NCI-H2081 treated with DMSO at 0.1 percent for 48 hours (cell line): ENCODE measurements around the gene PTPN21.
"Not testable (repeated sequence)": the region's sequence is repeated elsewhere in the genome, so short reads cannot be mapped to it uniquely, and the experiment has no call there.

ENCODE experiments used
- DNase-seq: peaks from one replicate; lab custom pipeline; 2025; lab: John Stamatoyannopoulos, UW

Gene PTPN21

GRCh38 chr14:88551980-88552431 lies 2.8 kb downstream of the PTPN21 start:
- no peak for DNase-seq

DNA sequence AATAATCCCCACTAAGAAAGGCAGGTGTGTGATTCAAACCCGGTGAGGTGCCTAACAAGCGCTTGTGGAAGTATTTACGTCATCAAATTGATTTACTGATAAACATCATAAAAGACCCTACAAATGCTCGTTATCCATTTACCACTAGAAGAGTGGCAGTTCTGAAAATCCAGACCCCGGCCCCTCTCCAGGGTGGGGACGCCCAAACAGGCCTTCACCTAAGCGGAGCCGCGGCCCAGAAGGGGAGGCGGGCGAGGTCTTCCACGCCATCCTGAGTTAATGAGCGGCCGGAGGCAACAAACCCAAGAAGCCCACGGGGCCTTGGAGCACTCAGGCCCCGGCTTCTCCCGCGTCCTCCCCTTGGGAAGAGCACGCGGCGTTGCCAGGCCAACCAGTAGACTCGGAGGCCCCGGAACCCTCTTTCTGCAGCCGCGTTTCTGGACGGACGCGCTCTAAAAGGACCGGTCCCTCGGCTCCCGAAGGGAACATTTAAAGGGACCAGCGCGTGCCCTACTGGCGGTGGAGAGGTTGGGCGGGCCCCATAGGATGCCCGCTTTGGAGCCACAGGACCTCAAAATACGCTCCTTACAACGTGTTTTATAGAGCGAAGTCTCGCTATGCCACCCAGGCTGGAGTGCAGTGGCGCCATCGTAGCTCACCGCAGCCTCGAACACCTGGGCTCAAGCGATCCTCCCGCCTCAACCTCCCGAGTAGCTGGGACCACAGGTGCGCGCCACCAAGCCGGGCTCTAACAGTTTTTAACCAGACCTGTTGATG lies 3.5 kb downstream of the PTPN21 start:
- DNase-seq = peak; percentile 57

DNA sequence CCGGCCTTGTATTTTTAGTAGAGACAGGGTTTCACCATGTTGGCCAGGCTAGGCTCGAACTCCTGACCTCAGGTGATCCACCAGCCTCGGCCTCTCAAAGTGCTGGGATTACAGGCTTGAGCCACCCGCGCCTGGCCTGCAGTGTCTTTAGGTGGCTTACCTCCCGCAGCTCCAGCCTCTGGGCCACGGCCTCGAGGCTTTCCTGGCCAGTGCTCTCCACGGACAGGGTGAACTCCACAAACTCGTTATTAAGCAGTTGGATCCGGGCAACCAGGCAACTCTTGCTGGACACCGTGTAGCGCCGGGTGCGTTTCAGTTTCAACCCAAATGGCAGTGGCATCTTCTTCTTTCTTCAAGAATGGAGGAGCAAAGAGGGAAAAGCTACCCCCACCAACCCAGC lies 4.7 kb downstream of the PTPN21 start:
- DNase-seq = no peak

DNA sequence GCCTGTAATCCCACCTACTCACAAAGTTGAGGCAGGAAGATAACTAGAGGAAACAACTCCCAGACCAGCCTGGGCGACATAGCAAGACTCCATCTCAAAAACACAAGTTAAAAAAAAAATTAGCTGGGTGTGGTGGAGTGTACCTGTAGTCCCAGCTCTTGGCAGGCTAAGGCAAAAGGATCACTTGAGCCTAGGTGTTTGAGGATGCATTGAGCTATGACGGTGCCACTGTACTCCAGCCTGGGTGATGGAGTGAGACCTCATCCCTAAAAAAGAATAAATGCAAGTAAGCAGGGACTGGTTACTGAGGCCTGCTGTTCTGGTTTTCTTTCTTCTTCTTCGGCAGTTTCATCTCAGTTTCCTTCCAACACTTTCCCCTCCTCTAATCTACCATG lies 7.4 kb downstream of the PTPN21 start:
- DNase-seq = no peak

DNA sequence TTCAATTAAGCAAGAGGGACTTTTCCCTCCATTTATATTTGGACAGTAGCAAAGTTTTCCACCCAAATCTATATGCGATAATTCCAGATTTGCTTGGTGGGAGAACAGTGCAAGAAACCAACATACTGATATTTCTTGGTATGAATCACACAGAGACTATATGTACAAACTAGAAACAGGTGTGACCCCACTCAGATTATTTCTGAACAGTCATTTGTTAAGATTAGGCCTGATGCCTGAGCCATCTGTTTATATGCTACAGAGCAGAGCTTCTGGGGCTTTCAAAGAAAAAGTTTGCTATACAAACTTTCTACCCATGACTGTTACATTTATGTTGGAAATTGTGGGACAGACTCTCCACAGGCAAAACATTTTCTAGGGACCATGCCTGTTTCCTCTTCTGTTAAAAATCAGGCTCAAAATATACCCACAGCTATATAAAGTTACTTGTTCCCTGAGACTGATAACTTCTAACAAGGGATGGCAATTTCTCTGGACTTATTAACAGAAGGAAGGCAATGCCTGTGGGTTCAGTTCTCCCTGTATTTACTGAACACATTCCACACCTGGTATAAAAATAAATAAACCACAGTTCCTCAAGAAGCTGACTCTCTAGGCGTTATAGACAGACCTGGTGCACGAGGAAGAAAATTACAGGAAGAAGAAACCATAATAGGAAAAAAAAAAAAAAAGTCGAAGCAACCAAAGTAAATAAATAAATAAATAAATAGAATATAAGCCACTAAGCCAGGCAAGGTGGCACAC lies 8.0 kb downstream of the PTPN21 start:
- no peak for DNase-seq

DNA sequence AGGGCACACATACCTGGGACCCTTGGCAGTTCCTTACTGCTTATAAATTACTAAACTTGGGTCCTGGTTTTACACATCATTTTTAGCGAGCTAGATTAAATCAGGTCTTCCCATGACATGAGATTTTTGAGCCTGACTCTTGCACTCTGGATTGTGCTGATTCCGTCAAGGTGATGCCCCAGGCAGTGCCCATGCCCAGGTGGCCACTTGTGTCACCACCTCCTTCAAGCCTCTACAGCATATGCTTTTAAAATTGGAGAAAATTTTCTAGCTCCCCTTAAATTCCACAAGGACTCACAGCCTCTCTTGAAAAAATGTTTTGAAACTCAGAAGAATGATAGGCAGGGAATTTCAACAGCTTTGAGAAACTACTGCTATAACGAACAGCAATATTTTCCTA lies 9.6 kb downstream of the PTPN21 start:
- DNase-seq = no peak

- no peak for DNase-seq
These were observed 11.7 kb downstream of the PTPN21 start for GRCh38 chr14:88542857-88543795.

- DNase-seq = no peak
These were observed 13.5 kb downstream of the PTPN21 start for GRCh38 chr14:88541324-88541723.

DNA sequence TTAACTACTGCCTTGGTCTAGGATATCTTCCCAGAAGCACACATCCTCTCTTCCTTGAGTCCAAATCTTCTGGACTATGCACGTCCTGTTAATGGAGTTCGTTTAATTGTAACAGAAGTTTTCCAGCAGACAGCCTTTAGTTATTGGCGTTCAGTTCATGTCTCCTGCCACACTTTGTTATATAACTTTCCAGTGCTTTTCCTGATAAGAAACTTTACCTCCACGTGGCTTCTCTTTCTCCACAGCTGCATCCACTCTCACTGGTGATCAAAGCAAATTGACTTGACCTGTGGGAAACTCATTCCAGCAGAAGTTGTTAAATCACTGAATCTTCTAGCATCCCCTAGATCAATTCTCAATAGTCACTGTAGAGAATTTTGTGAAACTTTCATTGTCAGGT lies 19.0 kb downstream of the PTPN21 start:
- no peak for DNase-seq

DNA sequence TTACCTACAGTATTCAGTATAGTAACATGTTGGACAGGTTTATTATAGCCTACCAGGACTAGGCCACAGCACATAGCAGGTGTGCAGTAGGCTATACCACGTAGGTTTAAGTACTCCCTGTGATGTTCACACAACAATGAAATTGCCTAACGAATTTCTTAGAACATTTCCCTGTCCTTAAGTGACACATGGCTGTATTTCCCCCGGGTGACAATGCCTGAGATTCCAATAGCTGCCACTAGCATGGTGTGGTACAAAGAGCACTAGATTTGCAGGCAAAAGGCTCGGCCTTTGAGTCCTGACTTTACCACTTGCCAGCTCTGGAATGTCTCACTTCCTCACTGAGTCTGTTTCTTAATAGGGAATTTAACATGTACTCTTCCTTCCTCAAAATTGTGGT lies 19.7 kb downstream of the PTPN21 start:
- no peak for DNase-seq

DNA sequence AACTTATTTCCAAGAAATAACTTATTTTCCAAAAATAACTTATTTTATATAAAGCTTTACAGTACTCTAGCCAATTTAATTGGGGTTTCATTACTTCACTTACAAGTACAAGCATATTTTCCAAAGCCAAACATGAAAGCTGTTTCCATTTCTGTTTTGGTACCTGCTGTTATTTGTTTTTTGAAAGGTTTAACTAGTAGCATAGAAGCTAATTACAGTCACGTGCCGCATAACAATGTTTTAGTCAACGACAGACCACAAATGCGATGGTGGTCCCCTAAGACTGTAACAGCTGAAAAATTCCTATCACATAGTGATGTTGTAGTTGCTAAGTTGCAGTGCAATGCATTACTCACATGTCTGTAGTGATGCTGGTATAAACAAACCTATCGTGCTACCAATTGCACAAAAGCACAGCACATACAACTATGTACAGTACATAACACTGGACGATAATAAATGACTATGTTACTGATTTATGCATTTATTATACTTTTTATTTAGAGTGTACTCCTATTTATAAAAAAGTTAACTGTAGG lies 21.7 kb downstream of the PTPN21 start:
- no peak for DNase-seq

GRCh38 chr14:88529889-88530288 lies 24.9 kb downstream of the PTPN21 start:
- not testable (repeated sequence) for DNase-seq

- DNase-seq = no peak
These were observed 32.4 kb downstream of the PTPN21 start for GRCh38 chr14:88522393-88522792.

- DNase-seq = no peak
These were observed 33.0 kb downstream of the PTPN21 start for GRCh38 chr14:88521818-88522217.

GRCh38 chr14:88519907-88520306 lies 34.9 kb downstream of the PTPN21 start:
- no peak for DNase-seq

DNA sequence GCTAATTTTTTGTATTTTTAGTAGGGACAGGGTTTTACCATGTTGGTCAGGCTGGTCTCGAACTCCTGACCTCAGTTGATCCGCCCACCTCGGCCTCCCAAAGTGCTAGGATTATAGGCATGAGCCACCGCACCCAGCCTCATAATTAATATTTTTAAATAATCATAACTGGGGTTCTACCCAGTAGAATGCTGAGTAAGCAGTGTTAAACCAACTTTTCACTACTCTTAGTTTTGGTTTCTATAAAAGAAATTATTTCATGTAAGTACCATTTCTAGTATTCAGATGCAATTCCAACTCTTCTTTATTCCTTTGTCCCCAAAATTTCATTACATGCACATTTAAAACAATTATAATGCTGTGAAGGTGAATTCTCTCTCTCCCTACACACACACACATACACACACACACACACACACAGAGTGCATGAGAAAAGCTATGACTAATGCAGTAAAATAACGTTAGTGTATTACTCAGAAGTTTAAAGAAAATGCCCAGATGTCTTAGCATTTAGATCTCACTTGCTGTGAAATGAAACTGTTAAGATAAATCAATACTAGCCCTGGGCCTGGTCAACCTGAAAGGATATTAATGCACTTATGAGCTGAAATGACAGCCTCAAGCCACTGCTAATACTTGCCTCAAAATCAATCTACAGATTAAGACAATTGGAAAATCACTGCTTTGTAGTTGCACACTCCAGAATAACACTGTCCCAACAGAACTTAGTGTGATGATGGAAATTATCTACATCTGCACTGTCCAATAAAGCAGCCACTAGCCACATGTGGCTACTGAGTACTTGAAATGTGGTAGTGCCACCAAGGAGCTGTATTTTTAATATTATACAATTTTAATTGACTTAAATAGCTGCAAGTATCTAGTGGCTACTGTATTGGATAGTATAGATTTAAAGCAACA lies 36.0 kb downstream of the PTPN21 start:
- no peak for DNase-seq

DNA sequence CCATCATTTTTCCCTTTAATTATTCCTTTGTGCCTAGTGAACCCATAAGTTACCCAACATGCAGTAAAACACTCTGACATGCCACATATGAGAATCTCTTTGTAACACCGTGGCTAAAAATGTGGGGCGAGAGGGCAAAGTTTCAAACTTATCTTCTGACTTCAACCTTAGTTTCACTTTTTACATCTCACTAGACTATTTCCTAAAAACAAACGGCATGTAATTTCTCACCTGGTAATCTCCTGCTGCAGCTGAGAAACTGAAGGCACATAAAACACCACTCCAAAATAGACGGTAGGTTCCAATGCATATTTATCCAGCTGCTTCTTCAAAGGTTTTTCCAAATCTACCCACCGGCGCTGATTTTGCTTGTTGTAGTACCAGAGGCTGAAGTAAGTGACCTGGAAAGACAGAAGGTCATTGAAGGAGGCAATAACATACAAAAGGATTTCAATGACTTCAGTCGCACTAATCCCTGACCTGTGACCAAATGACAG lies 37.9 kb downstream of the PTPN21 start:
- no peak for DNase-seq

- DNase-seq = no peak
These were observed 39.1 kb downstream of the PTPN21 start for GRCh38 chr14:88515499-88516221.

DNA sequence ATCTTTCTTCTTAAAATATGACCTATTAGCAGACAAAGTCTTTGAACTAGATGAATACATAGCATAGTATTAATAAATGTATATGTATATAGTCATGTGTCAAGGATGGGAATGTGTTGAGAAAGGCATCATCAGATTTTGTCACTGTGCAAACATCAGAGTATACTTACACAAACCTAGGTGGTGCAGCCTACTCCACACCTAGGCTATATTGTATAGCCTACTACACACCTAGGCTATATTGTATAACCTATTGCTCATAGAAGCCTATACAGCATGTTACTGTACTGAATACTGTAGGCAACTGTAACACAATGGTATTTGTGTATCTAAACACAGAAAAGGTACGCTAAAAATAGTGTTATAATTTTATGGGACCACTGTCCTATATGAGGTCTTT lies 47.6 kb downstream of the PTPN21 start:
- no peak for DNase-seq

DNA sequence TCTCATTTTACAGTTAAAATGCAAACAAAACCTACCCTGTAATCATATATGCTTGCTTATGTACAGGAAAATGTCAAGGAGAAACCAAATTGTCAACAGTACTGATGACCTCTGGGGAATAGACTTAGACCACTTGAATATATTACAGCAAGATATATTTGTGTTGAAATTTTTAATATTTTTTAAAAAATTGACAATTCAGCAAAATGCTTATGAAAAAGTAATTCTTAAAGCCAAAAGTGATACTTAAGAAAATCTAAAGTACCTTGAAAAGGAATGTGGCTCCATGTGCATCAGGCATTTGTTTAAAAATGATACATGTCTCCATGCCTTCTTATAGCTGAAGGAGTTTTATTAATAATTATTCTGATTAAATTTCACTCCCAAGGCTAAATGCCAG lies 49.2 kb downstream of the PTPN21 start:
- DNase-seq = no peak
